Endothelial cell of umbilical vein (primary cell): Measurements from ENCODE around the gene FBXO22. TPM values are rescaled to one million over a fixed set of nuclear protein-coding genes. Genes with fewer than 3 reads are reported as not detected.

ENCODE experiments used
- BruUV-seq: library from RNA; stranded (reverse); fragments of 400-500 nt; replicated peaks from 2 replicates; lab custom pipeline; 2021; lab: Mats Ljungman, UMichigan
- CTCF ChIA-PET: fragments of 300-600, 350-600 bp; sonication (Branson Sonifier 250); formaldehyde crosslinking; loops from one replicate; lab custom pipeline; 2021; ENCODE audit warnings: antibody characterized with exemption, inconsistent platforms; lab: Charles Lee
- POLR2A ChIA-PET: fragments of 300-600, 350-600 bp; sonication (Branson Sonifier 250); formaldehyde crosslinking; loops from one replicate; lab custom pipeline; 2021; ENCODE audit warnings: antibody characterized with exemption, inconsistent platforms; lab: Charles Lee
- DNase-seq: peaks from one replicate; pipeline ENCODE4 v3.0.0-alpha.2; 2011; ENCODE audit warnings: low read depth, low spot score
- FAIRE-seq: peaks from 2 replicates; lab custom pipeline; 2011; peaks lifted over from hg19 to GRCh38; lab: Jason Lieb, UNC
- H2AFZ ChIP-seq: 2 replicates; pipeline ENCODE4 v1.6.0; 2012; ENCODE audit warnings: low read depth, low read length, control low read depth, inconsistent platforms
- H3K27ac ChIP-seq: 2 replicates; pipeline ENCODE4 v1.5.1; 2011; ENCODE audit warnings: low read depth, mild to moderate bottlenecking, control low read depth, low read length, moderate library complexity; ENCODE audit not compliant: insufficient read depth
- H3K27me3 ChIP-seq, 2 experiments: 2 replicates each; pipeline versions ENCODE4 v1.6.0 to v1.6.1; 2011; ENCODE audit warnings: low read length in 2 of 2, mixed read lengths in 1 of 2; ENCODE audit not compliant: control insufficient read depth in 2 of 2, insufficient read depth in 2 of 2
- H3K36me3 ChIP-seq, 2 experiments: 2 replicates in 1 of 2; 3 replicates in 1 of 2; pipeline ENCODE4 v1.5.1; 2011; ENCODE audit warnings: low read length in 2 of 2, mild to moderate bottlenecking in 1 of 2, moderate library complexity in 1 of 2; ENCODE audit not compliant: control insufficient read depth in 2 of 2, insufficient read depth in 2 of 2; ENCODE audit errors: extremely low read depth in 1 of 2
- H3K4me1 ChIP-seq: 3 replicates; pipeline ENCODE4 v1.5.1; 2011; ENCODE audit warnings: mild to moderate bottlenecking, low read length; ENCODE audit not compliant: control insufficient read depth, insufficient read depth; ENCODE audit errors: extremely low read depth
- H3K4me2 ChIP-seq: 2 replicates; pipeline ENCODE4 v1.6.1; 2011; ENCODE audit warnings: low read length, control low read depth, mixed read lengths; ENCODE audit not compliant: insufficient read depth
- H3K4me3 ChIP-seq, 3 experiments: fragments of 200-600 bp in 1 of 3; sonication (generic), shearing (Covaris generic) in 1 of 3; replicated peaks in 1 of 3; 2 replicates each; pipeline ENCODE4 v1.5.1; 2011 to 2016; ENCODE audit warnings: control low read depth in 3 of 3, low read length in 3 of 3, mild to moderate bottlenecking in 2 of 3, inconsistent platforms in 1 of 3, low read depth in 1 of 3, moderate library complexity in 1 of 3; ENCODE audit not compliant: insufficient read depth in 1 of 3
- H3K79me2 ChIP-seq: 2 replicates; pipeline ENCODE4 v1.6.0; 2012; ENCODE audit warnings: low read length, inconsistent platforms; ENCODE audit not compliant: control insufficient read depth, insufficient read depth
- H3K9ac ChIP-seq: replicated peaks from 2 replicates; pipeline ENCODE3; 2011; ENCODE audit warnings: low read length, control low read depth; ENCODE audit not compliant: insufficient read depth; ENCODE audit errors: extremely low read depth
- H3K9me1 ChIP-seq: replicated peaks from 3 replicates; pipeline ENCODE4 v1.6.0; 2011; ENCODE audit warnings: mild to moderate bottlenecking, low read length; ENCODE audit not compliant: control insufficient read depth, insufficient read depth; ENCODE audit errors: extremely low read depth
- H3K9me3 ChIP-seq: replicated peaks from 2 replicates; pipeline ENCODE4 v1.5.1; 2012; ENCODE audit warnings: low read length, inconsistent platforms; ENCODE audit not compliant: control insufficient read depth, insufficient read depth
- H4K20me1 ChIP-seq: replicated peaks from 2 replicates; pipeline ENCODE3; 2011; ENCODE audit warnings: mild to moderate bottlenecking, low read length; ENCODE audit not compliant: control insufficient read depth, insufficient read depth; ENCODE audit errors: extremely low read depth
- CTCF ChIP-seq, 2 donors: IDR thresholded peaks; 1 replicate in 1 of 2; 2 replicates in 1 of 2; pipeline ENCODE4 v1.5.1; 2011; ENCODE audit warnings: low read length in 2 of 2, mild to moderate bottlenecking in 2 of 2, moderate library complexity in 2 of 2, control low read depth in 1 of 2, inconsistent platforms in 1 of 2, low read depth in 1 of 2; ENCODE audit not compliant: insufficient read depth in 1 of 2; ENCODE audit errors: extremely low read depth in 1 of 2
- FOS ChIP-seq: IDR thresholded peaks from 2 replicates; pipeline ENCODE4 v1.6.1; 2011; ENCODE audit warnings: mild to moderate bottlenecking, low read length, moderate library complexity, borderline replicate concordance; ENCODE audit not compliant: insufficient read depth
- GATA2 ChIP-seq: IDR thresholded peaks from 2 replicates; pipeline ENCODE4 v1.7.0; 2011; ENCODE audit warnings: low read depth, mild to moderate bottlenecking, moderate library complexity, mixed read lengths, low read length; ENCODE audit not compliant: insufficient read length, insufficient read depth
- MYC ChIP-seq: IDR thresholded peaks from one replicate; pipeline ENCODE4 v1.6.1; 2011; ENCODE audit warnings: mild to moderate bottlenecking, low read depth, low read length
- POLR2A ChIP-seq: IDR thresholded peaks from 2 replicates; pipeline ENCODE4 v1.6.1; 2012; ENCODE audit warnings: low read depth, mild to moderate bottlenecking, control low read depth, low read length
- POLR2AphosphoS5 ChIP-seq: IDR thresholded peaks from 2 replicates; pipeline ENCODE4 v1.6.1; 2012; ENCODE audit warnings: low read depth, mild to moderate bottlenecking, control low read depth, low read length, moderate library complexity; ENCODE audit not compliant: insufficient read depth
- dilution Hi-C: fragments of 300-500 bp; cut with MboI; formaldehyde crosslinking; loops from one replicate; pipeline ENCODE4 v1.15.0; 2019; ENCODE audit warnings: low sequenced_read_pairs; ENCODE audit not compliant: extremely low pct_ligation_motif_present
- intact Hi-C: fragments of 100-400 bp; cut with micrococcal nuclease; formaldehyde crosslinking; loops from one replicate; pipeline ENCODE4 v1.10.0; 2022
- polyA plus RNA-seq, 4 experiments: library from polyadenylated mRNA; depleted of rRNA in 3 of 4; stranded (reverse) in 3 of 4; unstranded in 1 of 4; fragments of >200 nt; gene quantifications; 2 replicates each; pipeline versions ENCODE4 v1.2.1 to v1.2.3, GENCODE V29; 2011 to 2012; ENCODE audit warnings: missing spikeins in 1 of 4
- total RNA-seq: library from RNA; stranded (reverse); gene quantifications from 2 replicates; pipeline ENCODE4 v1.2.3, GENCODE V29; 2021

Gene FBXO22
- total and polyA plus RNA-seq, 2 donors (not counting 3 experiments of a cell fraction or from before 2014, with no cell fraction given): 20.8 to 41.6 TPM

GRCh38 chr15:75925440-75925839, 21.8 kb downstream of the FBXO22 start:
- peaks cover 0 to 3% of the 10 kb centered on the region in 2 experiments for H3K36me3 ChIP-seq
- H3K9me1 ChIP-seq: no peaks in the 10 kb centered on the region
- H3K9ac ChIP-seq: no peak overlapping the region
- POLR2A ChIA-PET: no interaction called here
- no peak overlapping the region for H2AFZ ChIP-seq
- intact Hi-C loops: loop anchor here (10.0 kb wide), 1 partner anchor 219 kb away; no protein-coding TSS in a partner anchor
- H3K4me3 ChIP-seq: no peak overlapping the region
- H3K27ac ChIP-seq: no peak overlapping the region
- H3K27me3 ChIP-seq: no peaks in the 10 kb centered on the region
- no peaks in the 10 kb centered on the region for H3K9me3 ChIP-seq
- H3K79me2 ChIP-seq: peaks cover 35% of the 10 kb centered on the region
- CTCF ChIA-PET: no interaction called here
- dilution Hi-C loops: no loop called here
- DNase-seq (no peak), FAIRE-seq (no peak)
- BruUV-seq: no TSS peak
- peaks cover 25% of the 10 kb centered on the region for H3K4me1 ChIP-seq
- TF ChIP-seq MYC (no peak), GATA2 (no peak), POLR2A (no peak)
- no peak overlapping the region for H3K4me2 ChIP-seq
- H4K20me1 ChIP-seq: no peaks in the 10 kb centered on the region

GRCh38 chr15:75926931-75927330, 23.3 kb downstream of the FBXO22 start:
- Histone ChIP-seq H3K27ac (no peak overlapping the region), H3K4me3 (no peak overlapping the region), H4K20me1 (no peaks in the 10 kb centered on the region), H2AFZ (no peak overlapping the region), H3K4me1 (peaks cover 24% of the 10 kb centered on the region), H3K9ac (no peak overlapping the region), H3K79me2 (peaks cover 40% of the 10 kb centered on the region), H3K9me1 (no peaks in the 10 kb centered on the region), H3K4me2 (no peak overlapping the region), H3K9me3 (no peaks in the 10 kb centered on the region), H3K36me3 (peaks cover 0 to 3% of the 10 kb centered on the region in 2 experiments), H3K27me3 (no peaks in the 10 kb centered on the region)
- ChIA-PET CTCF (no interaction called here), POLR2A (no interaction called here)
- FAIRE-seq: no peak
- dilution Hi-C loops: no loop called here
- no peak for TF ChIP-seq GATA2
- TF ChIP-seq POLR2AphosphoS5: no peak
- no peak for TF ChIP-seq FOS
- no peak for TF ChIP-seq POLR2A
- TF ChIP-seq CTCF (IDR thresholded peaks at IDR 0.05; ENCODE audit: extremely low read depth in 1 of 2, insufficient read depth in 1 of 2, low read depth in 1 of 2, low read length in 2 of 2): no peak
- BruUV-seq: no TSS peak
- intact Hi-C loops: loop anchor here (10.0 kb wide), 1 partner anchor 218 kb away; no protein-coding TSS in a partner anchor
- DNase-seq: no peak
